Immature natural killer cell (primary cell): Measurements from ENCODE around the gene TEAD1. TPM values are rescaled to one million over a fixed set of nuclear protein-coding genes. Genes with fewer than 3 reads are reported as not detected.

ENCODE experiments used
- DNase-seq, 3 donors: peaks; one replicate each; pipeline ENCODE4 v3.0.0; 2022; ENCODE audit warnings: mixed read lengths in 1 of 3
- H3K27ac Mint-ChIP-seq, 6 donors: one replicate each; pipeline ENCODE4 v1.8.0; 2020; ENCODE audit warnings: mixed read lengths in 6 of 6, mild to moderate bottlenecking in 5 of 6, inconsistent platforms in 4 of 6, moderate library complexity in 3 of 6
- H3K27me3 Mint-ChIP-seq, 3 donors: one replicate each; pipeline ENCODE4 v1.8.0; 2020 to 2021; ENCODE audit warnings: low read depth in 3 of 3, mild to moderate bottlenecking in 3 of 3, mixed read lengths in 3 of 3, moderate library complexity in 3 of 3, inconsistent platforms in 1 of 3
- H3K36me3 Mint-ChIP-seq, 3 donors: one replicate each; pipeline ENCODE4 v1.8.0; 2020; ENCODE audit warnings: mixed read lengths in 3 of 3, inconsistent platforms in 2 of 3, mild to moderate bottlenecking in 2 of 3
- H3K4me1 Mint-ChIP-seq, 2 donors: one replicate each; pipeline ENCODE4 v1.8.0; 2020; ENCODE audit warnings: inconsistent platforms in 2 of 2, mild to moderate bottlenecking in 2 of 2, mixed read lengths in 2 of 2, moderate library complexity in 1 of 2
- H3K4me3 Mint-ChIP-seq, 5 donors: one replicate each; pipeline ENCODE4 v1.8.0; 2020; ENCODE audit warnings: mild to moderate bottlenecking in 5 of 5, mixed read lengths in 5 of 5, inconsistent platforms in 3 of 5, moderate library complexity in 3 of 5
- H3K9me3 Mint-ChIP-seq, 6 donors: one replicate each; pipeline ENCODE4 v1.8.0; 2020; ENCODE audit warnings: mild to moderate bottlenecking in 6 of 6, mixed read lengths in 6 of 6, inconsistent platforms in 4 of 6, moderate library complexity in 3 of 6
- polyA plus RNA-seq, 3 donors: library from polyadenylated mRNA; unstranded; fragments of 300-500 nt; fragmentation: Illumina TruSeq; gene quantifications; one replicate each; pipeline ENCODE4 v1.2.3, GENCODE V29; 2021

TEAD1 gene
- polyA plus RNA-seq, 3 donors from 2014 or later, result not detected

- Mint-ChIP-seq H3K27ac (no peak overlapping the region), H3K4me1 (peaks cover 9 to 13% of the 10 kb centered on the region in 2 donors), H3K36me3 (peaks cover 0 to 10% (median 0%) of the 10 kb centered on the region in 3 donors), H3K27me3 (peaks cover 14 to 29% (median 22%) of the 10 kb centered on the region in 3 donors), H3K9me3 (peaks cover 0 to 12% (median 0%) of the 10 kb centered on the region in 6 donors), H3K4me3 (peak overlapping the region in 2 of 5 donors; percentile 13 to 56)
- DNase-seq, result no peak
Measured at GRCh38 chr11:12829131-12829530, 154.9 kb downstream of the TEAD1 start.

GRCh38 chr11:12829540-12830314 lies 155.5 kb downstream of the TEAD1 start:
- Mint-ChIP-seq H3K27ac (no peak overlapping the region), H3K27me3 (peaks cover 14 to 28% (median 22%) of the 10 kb centered on the region in 3 donors), H3K4me3 (peak overlapping the region in 1 of 5 donors; percentile 56), H3K9me3 (peaks cover 0 to 12% (median 0%) of the 10 kb centered on the region in 6 donors), H3K4me1 (peaks cover 9 to 13% of the 10 kb centered on the region in 2 donors), H3K36me3 (peaks cover 0 to 10% (median 0%) of the 10 kb centered on the region in 3 donors)
- no peak for DNase-seq

- peaks cover 0 to 13% (median 0%) of the 10 kb centered on the region in 6 donors for H3K9me3 Mint-ChIP-seq
- H3K27me3 Mint-ChIP-seq, result peaks cover 14 to 28% (median 22%) of the 10 kb centered on the region in 3 donors
- H3K4me1 Mint-ChIP-seq, result peaks cover 9 to 13% of the 10 kb centered on the region in 2 donors
- no peak for DNase-seq
- no peak overlapping the region for H3K4me3 Mint-ChIP-seq
- no peak overlapping the region for H3K27ac Mint-ChIP-seq
- peaks cover 0 to 10% (median 0%) of the 10 kb centered on the region in 3 donors for H3K36me3 Mint-ChIP-seq
Measured at GRCh38 chr11:12831471-12832202, 157.4 kb downstream of the TEAD1 start.

- Mint-ChIP-seq H3K4me1 (peaks cover 9 to 13% of the 10 kb centered on the region in 2 donors), H3K36me3 (peaks cover 0 to 10% (median 0%) of the 10 kb centered on the region in 3 donors), H3K4me3 (no peak overlapping the region), H3K27me3 (peaks cover 14 to 28% (median 24%) of the 10 kb centered on the region in 3 donors), H3K27ac (no peak overlapping the region), H3K9me3 (peaks cover 0 to 14% (median 0%) of the 10 kb centered on the region in 6 donors)
- no peak for DNase-seq
Measured at GRCh38 chr11:12832480-12833224, 158.4 kb downstream of the TEAD1 start.

- peaks cover 9 to 16% (median 9%) of the 10 kb centered on the region in 3 donors for H3K27me3 Mint-ChIP-seq
- no peak overlapping the region for H3K4me3 Mint-ChIP-seq
Measured at GRCh38 chr11:12834166-12834565, 159.9 kb downstream of the TEAD1 start.

GRCh38 chr11:12834630-12835029 lies 160.4 kb downstream of the TEAD1 start:
- Mint-ChIP-seq H3K4me1 (no peaks in the 10 kb centered on the region), H3K4me3 (no peak overlapping the region), H3K36me3 (peaks cover 0 to 6% (median 0%) of the 10 kb centered on the region in 3 donors), H3K9me3 (peaks cover 0 to 10% (median 0%) of the 10 kb centered on the region in 6 donors), H3K27me3 (peaks cover 6 to 14% (median 9%) of the 10 kb centered on the region in 3 donors), H3K27ac (no peak overlapping the region)
- DNase-seq, result no peak

More at GRCh38 chr11:12834166-12834565, 159.9 kb downstream of the TEAD1 start:
- no peak for DNase-seq
- Mint-ChIP-seq H3K27ac (no peak overlapping the region), H3K9me3 (peaks cover 0 to 10% (median 0%) of the 10 kb centered on the region in 6 donors), H3K36me3 (peaks cover 0 to 6% (median 0%) of the 10 kb centered on the region in 3 donors), H3K4me1 (peaks cover under 1% of the 10 kb centered on the region in 2 donors)

- H3K4me1 Mint-ChIP-seq, result no peaks in the 10 kb centered on the region
- H3K9me3 Mint-ChIP-seq, result peaks cover 0 to 10% (median 0%) of the 10 kb centered on the region in 6 donors
- peaks cover 2 to 9% (median 9%) of the 10 kb centered on the region in 3 donors for H3K27me3 Mint-ChIP-seq
- no peak for DNase-seq
- peaks cover 0 to 6% (median 0%) of the 10 kb centered on the region in 3 donors for H3K36me3 Mint-ChIP-seq
- H3K27ac Mint-ChIP-seq, result no peak overlapping the region
- H3K4me3 Mint-ChIP-seq, result no peak overlapping the region
Measured at GRCh38 chr11:12835286-12835685, 161.1 kb downstream of the TEAD1 start.

GRCh38 chr11:12838463-12839123 lies 164.4 kb downstream of the TEAD1 start:
- Mint-ChIP-seq H3K4me3 (no peak overlapping the region), H3K36me3 (no peaks in the 10 kb centered on the region), H3K27ac (no peak overlapping the region), H3K27me3 (peaks cover 0 to 5% (median 3%) of the 10 kb centered on the region in 3 donors), H3K9me3 (peaks cover 0 to 3% (median 0%) of the 10 kb centered on the region in 6 donors), H3K4me1 (peaks cover 3 to 5% of the 10 kb centered on the region in 2 donors)
- DNase-seq, result no peak

- no peak for DNase-seq
- Mint-ChIP-seq H3K27me3 (peaks cover 0 to 3% (median 1%) of the 10 kb centered on the region in 3 donors), H3K4me1 (peaks cover 3 to 5% of the 10 kb centered on the region in 2 donors), H3K36me3 (no peaks in the 10 kb centered on the region), H3K4me3 (no peak overlapping the region), H3K9me3 (peaks cover 0 to 3% (median 0%) of the 10 kb centered on the region in 6 donors), H3K27ac (no peak overlapping the region)
Measured at GRCh38 chr11:12840871-12841660, 166.8 kb downstream of the TEAD1 start.

- Mint-ChIP-seq H3K36me3 (no peaks in the 10 kb centered on the region), H3K27me3 (peaks cover 1 to 3% (median 2%) of the 10 kb centered on the region in 3 donors), H3K4me1 (peaks cover 3 to 5% of the 10 kb centered on the region in 2 donors), H3K9me3 (peaks cover 0 to 1% (median 0%) of the 10 kb centered on the region in 6 donors), H3K4me3 (no peak overlapping the region), H3K27ac (no peak overlapping the region)
- DNase-seq, result no peak
Measured at GRCh38 chr11:12841946-12842630, 167.9 kb downstream of the TEAD1 start.

GRCh38 chr11:12842933-12843636 lies 168.9 kb downstream of the TEAD1 start:
- H3K9me3 Mint-ChIP-seq, result no peaks in the 10 kb centered on the region
- H3K4me1 Mint-ChIP-seq, result peaks cover 3 to 5% of the 10 kb centered on the region in 2 donors
- no peaks in the 10 kb centered on the region for H3K36me3 Mint-ChIP-seq
- no peak overlapping the region for H3K4me3 Mint-ChIP-seq
- no peak for DNase-seq
- H3K27ac Mint-ChIP-seq, result no peak overlapping the region
- H3K27me3 Mint-ChIP-seq, result peaks cover 1 to 2% (median 1%) of the 10 kb centered on the region in 3 donors
